IPS-20b (cell line): ENCODE data around the gene DENND1B.
"Not testable (repeated sequence)": the region's sequence is repeated elsewhere in the genome, so short reads cannot be mapped to it uniquely, and the experiment has no call there.

Experiments used
- H3K27ac ChIP-seq: one replicate; pipeline ENCODE4 v1.5.1; 2013; ENCODE audit warnings: low read length
- H3K27me3 ChIP-seq: 2 replicates; pipeline ENCODE4 v1.6.1; 2013; ENCODE audit warnings: mild to moderate bottlenecking, low read length, inconsistent platforms; ENCODE audit not compliant: insufficient read depth
- H3K36me3 ChIP-seq: 2 replicates; pipeline ENCODE4 v1.6.1; 2013; ENCODE audit warnings: low read depth, mild to moderate bottlenecking, inconsistent platforms, low read length, moderate library complexity; ENCODE audit not compliant: insufficient read depth
- H3K4me1 ChIP-seq: 2 replicates; pipeline ENCODE4 v1.6.1; 2013; ENCODE audit warnings: mild to moderate bottlenecking, control low read depth, inconsistent platforms, low read length, moderate library complexity; ENCODE audit not compliant: insufficient read depth
- H3K4me3 ChIP-seq: 2 replicates; pipeline ENCODE4 v1.5.1; 2013; ENCODE audit warnings: mild to moderate bottlenecking, low read length, inconsistent platforms
- H3K9ac ChIP-seq: 2 replicates; pipeline ENCODE4 v1.6.1; 2013; ENCODE audit warnings: low read depth, mild to moderate bottlenecking, inconsistent platforms, low read length, moderate library complexity
- H3K9me3 ChIP-seq: 2 replicates; pipeline ENCODE4 v1.6.1; 2013; ENCODE audit warnings: mild to moderate bottlenecking, low read depth, low read length, inconsistent platforms; ENCODE audit not compliant: insufficient read depth

DENND1B gene

DNA sequence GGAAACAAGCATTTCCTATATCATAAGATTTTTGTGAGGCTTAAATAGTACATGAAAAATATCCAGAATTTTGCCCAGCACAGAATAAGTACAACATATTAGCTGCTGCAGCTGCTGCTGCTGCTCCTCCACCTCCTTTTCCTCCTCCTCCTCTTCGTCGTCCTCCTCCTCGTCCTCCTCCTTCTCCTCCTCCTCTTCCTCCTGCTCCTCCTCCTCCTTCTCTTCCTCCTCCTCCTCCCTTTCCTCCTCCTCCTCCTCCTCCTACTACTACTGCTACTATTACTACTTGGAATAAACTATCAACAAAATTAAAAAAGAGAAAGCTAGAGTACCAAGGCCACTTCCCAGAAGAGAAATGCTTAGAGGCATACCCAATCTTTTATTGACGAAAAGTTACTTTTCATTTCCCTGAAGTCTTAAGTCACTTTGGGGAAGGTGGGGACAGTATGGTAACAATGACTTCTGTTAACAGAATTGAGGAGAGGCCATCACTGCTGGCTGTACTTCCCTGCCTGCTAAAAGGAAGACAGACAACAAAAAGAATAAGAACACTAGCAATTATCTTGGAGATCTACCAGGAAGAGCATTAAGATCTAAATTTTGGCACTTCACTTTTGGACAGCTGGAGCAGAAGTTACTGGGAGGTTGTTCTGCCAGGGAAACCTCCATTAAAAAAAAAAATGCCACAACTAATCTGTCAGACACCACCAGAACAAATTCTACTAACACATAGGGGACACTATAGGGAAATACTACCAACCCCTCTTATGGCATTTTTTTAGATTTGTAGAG is 7.1 kb downstream of the DENND1B start:
- Histone ChIP-seq H3K9ac (no peak overlapping the region), H3K4me1 (no peaks in the 10 kb centered on the region)

DNA sequence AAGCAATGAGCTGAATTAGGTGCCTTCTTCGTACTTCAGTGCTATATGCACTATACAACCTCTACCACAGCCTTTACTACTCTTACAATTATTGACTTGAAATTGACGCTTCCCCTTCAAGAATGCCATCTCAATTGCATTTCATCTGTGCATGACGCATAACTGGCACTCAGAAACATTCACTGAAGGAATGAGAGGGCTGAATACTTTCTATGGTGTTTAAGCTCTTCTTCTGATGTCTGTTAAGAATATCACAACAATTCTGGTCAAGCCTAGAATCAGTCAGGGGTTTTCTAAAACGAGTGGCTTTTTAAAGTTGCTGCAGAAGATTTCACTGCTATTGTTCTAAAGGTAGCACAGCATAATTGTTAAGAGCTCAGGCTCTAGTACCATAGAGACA is 11.5 kb downstream of the DENND1B start:
- no peak overlapping the region for H3K9ac ChIP-seq
- H3K4me3 ChIP-seq: no peak overlapping the region
- no peak overlapping the region for H3K27ac ChIP-seq
- H3K27me3 ChIP-seq: no peaks in the 10 kb centered on the region
- no peaks in the 10 kb centered on the region for H3K9me3 ChIP-seq
- H3K4me1 ChIP-seq: no peaks in the 10 kb centered on the region
- H3K36me3 ChIP-seq: no peaks in the 10 kb centered on the region

More for the DNA sequence above, 7.1 kb downstream of the DENND1B start:
- no peak overlapping the region for H3K27ac ChIP-seq
- H3K4me3 ChIP-seq: no peak overlapping the region
- no peaks in the 10 kb centered on the region for H3K9me3 ChIP-seq
- peaks cover 3% of the 10 kb centered on the region; the same call in 1 of the 2 replicates for H3K27me3 ChIP-seq
- no peaks in the 10 kb centered on the region for H3K36me3 ChIP-seq

DNA sequence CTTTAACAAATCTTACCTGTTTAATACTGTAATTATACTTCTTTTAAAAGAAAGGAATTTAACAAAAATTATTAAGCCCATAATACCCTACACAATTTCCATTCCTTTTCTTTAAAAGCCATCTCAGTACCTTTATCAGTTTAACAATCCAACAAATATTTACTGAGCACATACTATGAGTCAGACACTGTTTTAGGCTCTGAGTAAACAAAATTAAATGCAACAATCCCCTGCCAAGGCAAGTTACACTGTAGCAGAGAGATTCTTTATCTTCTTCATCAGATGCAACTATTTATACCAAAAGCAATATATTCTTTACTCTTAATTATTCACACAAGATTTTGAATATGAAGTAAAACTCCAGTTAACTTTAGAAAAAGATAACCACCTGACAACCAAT is 12.0 kb downstream of the DENND1B start:
- Histone ChIP-seq H3K4me1 (no peaks in the 10 kb centered on the region), H3K27me3 (no peaks in the 10 kb centered on the region), H3K36me3 (no peaks in the 10 kb centered on the region), H3K27ac (no peak overlapping the region), H3K4me3 (no peak overlapping the region), H3K9ac (no peak overlapping the region), H3K9me3 (no peaks in the 10 kb centered on the region)

DNA sequence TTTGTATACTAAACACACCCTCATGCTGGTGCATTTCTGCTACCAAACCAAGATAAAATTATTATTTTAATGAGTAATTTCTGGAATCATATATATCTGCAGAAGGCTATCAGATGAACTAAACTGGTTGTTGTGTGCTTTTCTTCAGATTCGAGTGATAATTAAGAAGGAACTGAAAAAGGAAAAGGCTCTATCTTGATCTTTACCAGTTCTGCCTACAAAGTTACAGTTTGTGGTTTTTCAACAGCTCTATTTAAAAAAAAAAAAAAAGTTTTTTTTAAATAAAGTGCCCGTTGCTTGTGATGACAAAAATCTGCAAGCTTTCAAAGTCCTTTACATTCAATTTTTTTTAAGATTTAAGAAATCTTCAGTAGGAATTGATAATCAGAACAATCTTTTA is 13.6 kb downstream of the DENND1B start:
- Histone ChIP-seq H3K4me3 (no peak overlapping the region), H3K27ac (no peak overlapping the region), H3K36me3 (no peaks in the 10 kb centered on the region), H3K27me3 (no peaks in the 10 kb centered on the region), H3K9ac (no peak overlapping the region), H3K4me1 (no peaks in the 10 kb centered on the region), H3K9me3 (no peaks in the 10 kb centered on the region)

DNA sequence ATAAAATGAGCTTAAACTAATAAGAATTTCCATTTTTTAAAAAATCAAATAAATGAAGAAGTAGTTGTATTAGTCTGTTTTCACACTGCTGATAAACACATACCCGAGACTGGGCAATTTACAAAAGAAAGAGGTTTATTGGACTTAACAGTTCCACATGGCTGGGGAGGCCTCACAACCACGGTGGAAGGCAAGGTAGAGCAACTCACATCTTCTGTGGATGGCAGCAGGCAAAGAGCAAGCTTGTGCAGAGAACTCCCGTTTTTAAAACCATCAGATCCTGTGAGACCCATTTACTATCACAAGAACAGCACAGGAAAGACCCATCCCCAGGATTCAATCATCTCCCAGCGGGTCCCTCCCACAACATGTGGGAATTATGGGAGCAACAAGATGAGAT is 19.7 kb downstream of the DENND1B start:
- H3K4me1 ChIP-seq, H3K4me3 ChIP-seq, H3K27me3 ChIP-seq, H3K9me3 ChIP-seq, H3K27ac ChIP-seq, H3K36me3 ChIP-seq, H3K9ac ChIP-seq: not testable (repeated sequence)

DNA sequence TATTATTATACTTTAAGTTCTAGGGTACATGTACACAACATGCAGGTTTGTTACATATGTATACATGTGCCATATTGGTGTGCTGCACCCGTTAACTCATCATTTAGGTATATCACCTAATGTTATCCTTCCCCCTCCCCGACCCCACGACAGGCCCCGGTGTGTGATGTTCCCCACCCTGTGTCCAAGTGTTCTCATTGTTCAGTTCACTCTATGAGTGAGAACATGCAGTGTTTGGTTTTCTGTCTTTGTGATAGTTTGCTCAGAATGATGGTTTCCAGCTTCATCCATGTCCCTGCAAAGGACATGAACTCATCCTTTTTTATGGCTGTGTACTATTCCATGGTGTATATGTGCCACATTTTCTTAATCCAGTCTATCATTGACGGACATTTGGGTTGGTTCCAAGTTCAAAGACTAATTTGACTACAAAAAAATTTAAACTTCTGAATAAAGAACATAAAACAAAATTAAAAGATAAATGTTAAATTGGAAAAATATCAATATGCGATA is 22.6 kb downstream of the DENND1B start:
- not testable (repeated sequence) for H3K27ac ChIP-seq, H3K4me1 ChIP-seq, H3K9me3 ChIP-seq, H3K27me3 ChIP-seq, H3K4me3 ChIP-seq, H3K36me3 ChIP-seq, H3K9ac ChIP-seq

DNA sequence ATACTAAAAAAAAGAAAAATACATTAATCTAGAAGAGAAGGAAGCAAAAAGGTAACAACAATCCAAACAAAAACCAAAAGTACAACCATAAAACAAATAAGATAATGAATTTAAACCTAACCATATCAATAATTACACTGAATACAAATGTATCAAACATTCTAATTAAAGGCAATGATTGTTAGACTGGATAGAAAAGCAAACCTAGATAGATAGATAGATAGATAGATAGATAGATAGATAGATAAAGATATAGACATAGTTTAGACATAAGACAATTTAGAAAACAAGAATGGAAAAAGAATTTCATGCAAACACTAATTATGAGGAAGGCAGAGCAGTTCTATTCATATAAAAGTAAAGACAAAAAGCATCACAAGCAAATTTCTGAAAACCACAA is 24.9 kb downstream of the DENND1B start:
- Histone ChIP-seq H3K27ac (no peak overlapping the region), H3K4me1 (no peaks in the 10 kb centered on the region), H3K4me3 (no peak overlapping the region), H3K36me3 (no peaks in the 10 kb centered on the region), H3K27me3 (no peaks in the 10 kb centered on the region), H3K9ac (no peak overlapping the region), H3K9me3 (no peaks in the 10 kb centered on the region)

DNA sequence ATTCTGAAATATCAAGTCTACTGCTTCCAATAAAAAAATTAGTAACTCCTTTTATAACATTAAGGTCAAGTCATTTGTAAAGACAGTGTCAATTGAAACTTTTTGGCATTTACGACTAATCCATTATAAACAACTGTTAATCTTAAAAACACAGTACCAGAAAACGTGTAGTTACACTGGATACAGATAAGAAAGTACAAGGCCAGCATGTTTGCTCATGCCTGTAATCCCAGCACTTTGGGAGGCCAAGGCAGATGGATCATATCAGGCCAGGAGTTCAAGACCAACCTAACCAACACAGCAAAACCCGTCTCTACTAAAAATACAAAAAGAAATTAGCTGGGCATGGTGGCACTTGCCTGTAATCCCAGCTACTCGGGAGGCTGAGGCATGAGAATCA is 29.4 kb downstream of the DENND1B start:
- Histone ChIP-seq H3K4me1 (no peaks in the 10 kb centered on the region), H3K27me3 (no peaks in the 10 kb centered on the region), H3K9ac (no peak overlapping the region), H3K36me3 (no peaks in the 10 kb centered on the region), H3K9me3 (no peaks in the 10 kb centered on the region), H3K27ac (no peak overlapping the region), H3K4me3 (no peak overlapping the region)

DNA sequence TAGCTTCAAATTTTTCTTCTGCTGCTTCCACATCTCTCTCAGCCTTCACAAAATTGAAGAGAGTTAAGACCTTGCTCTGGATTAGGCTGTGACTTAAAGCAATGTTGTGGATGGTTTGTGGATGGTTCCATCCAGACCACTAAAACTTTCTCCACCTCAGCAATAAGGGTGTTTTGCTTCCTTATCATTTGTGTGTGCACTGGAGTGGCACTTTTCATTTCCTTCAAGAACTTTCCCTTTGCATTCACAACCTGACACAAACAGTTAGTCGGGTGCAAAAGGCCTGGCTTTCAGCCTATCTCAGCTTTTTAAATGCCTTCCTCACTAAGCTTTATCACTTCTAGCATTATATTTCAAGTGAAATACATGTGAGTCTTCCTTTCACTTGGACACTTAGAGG is 30.3 kb downstream of the DENND1B start:
- Histone ChIP-seq H3K27ac (no peak overlapping the region), H3K9me3 (no peaks in the 10 kb centered on the region), H3K36me3 (no peaks in the 10 kb centered on the region), H3K4me1 (no peaks in the 10 kb centered on the region), H3K27me3 (no peaks in the 10 kb centered on the region), H3K9ac (no peak overlapping the region), H3K4me3 (no peak overlapping the region)

DNA sequence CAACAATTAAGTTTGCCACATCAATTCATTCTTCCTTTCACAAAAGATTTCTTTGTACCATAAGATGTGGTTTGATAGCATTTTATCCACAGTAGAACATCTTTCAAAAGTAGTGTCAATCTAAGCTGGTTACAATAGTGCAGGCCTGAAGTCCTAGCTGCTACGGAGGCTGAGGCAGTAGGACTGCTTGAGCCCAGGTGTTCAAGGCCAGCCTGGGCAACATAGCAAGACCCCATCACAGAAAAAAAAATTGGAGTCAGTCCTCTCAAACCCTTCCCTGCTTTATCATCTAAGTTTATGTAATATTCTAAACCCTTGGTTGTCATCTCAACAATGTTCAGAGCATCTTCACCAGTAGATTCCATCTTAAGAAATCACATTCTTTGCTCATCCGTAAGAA is 31.7 kb downstream of the DENND1B start:
- H3K4me3 ChIP-seq: no peak overlapping the region
- no peak overlapping the region for H3K9ac ChIP-seq
- H3K27ac ChIP-seq: no peak overlapping the region
- no peaks in the 10 kb centered on the region for H3K27me3 ChIP-seq
- no peaks in the 10 kb centered on the region for H3K36me3 ChIP-seq
- H3K4me1 ChIP-seq: no peaks in the 10 kb centered on the region
- H3K9me3 ChIP-seq: no peaks in the 10 kb centered on the region

DNA sequence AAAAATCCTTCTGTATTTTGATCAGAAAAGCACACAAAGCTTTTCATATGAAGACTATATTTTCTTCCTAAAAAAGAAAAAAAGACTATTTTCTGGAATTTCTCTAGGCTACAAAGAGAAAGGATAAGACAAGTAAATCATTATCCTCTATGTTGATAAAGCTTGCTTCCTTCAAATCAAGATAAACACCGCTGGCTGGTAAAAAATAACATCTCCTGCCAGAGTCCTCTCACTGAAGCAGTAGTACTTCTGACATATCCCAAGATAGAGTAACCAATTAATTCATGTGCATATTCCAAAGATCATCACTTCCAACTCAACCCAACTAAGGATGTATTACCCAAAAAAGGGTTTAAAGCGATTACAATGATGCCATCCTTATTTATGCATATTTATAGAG is 34.3 kb downstream of the DENND1B start:
- Histone ChIP-seq H3K36me3 (no peaks in the 10 kb centered on the region), H3K27me3 (no peaks in the 10 kb centered on the region), H3K27ac (no peak overlapping the region), H3K4me3 (no peak overlapping the region), H3K9me3 (no peaks in the 10 kb centered on the region), H3K9ac (no peak overlapping the region), H3K4me1 (no peaks in the 10 kb centered on the region)

DNA sequence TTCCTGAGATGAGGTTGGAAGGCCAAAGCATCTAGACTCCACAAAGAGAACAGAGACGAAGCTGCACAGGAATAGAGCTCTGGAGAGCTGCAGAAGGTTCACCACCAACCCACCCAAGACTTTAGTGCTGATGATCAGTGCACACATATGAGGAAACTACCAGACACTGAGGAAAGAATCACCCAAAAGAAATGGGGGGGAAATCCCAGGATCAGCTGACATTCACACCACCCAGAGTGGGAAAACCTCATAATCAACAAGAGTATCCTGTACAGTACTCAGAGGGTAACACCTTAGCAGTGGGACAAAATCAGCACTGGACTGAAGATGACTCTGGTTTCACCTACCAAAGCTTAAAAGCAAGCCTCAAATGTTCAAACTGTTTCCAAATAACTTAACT is 36.4 kb downstream of the DENND1B start:
- Histone ChIP-seq H3K4me3 (no peak overlapping the region), H3K9me3 (no peaks in the 10 kb centered on the region), H3K4me1 (no peaks in the 10 kb centered on the region), H3K36me3 (no peaks in the 10 kb centered on the region), H3K9ac (no peak overlapping the region), H3K27ac (no peak overlapping the region), H3K27me3 (no peaks in the 10 kb centered on the region)
